IPS-18a (cell line): ENCODE measurements around the gene PREB.

ENCODE experiments used
- H3K27ac ChIP-seq: one replicate; pipeline ENCODE4 v1.5.1; 2013; ENCODE audit warnings: low read length
- H3K27me3 ChIP-seq: one replicate; pipeline ENCODE4 v1.6.1; 2013; ENCODE audit warnings: mild to moderate bottlenecking, low read length; ENCODE audit not compliant: control insufficient read depth, insufficient read depth
- H3K36me3 ChIP-seq: one replicate; pipeline ENCODE4 v1.6.1; 2013; ENCODE audit warnings: low read depth, low read length; ENCODE audit not compliant: control insufficient read depth
- H3K4me1 ChIP-seq: one replicate; pipeline ENCODE4 v1.6.1; 2013; ENCODE audit warnings: low read depth, low read length; ENCODE audit not compliant: control insufficient read depth
- H3K4me3 ChIP-seq: one replicate; pipeline ENCODE4 v1.5.1; 2013; ENCODE audit warnings: low read length
- H3K9ac ChIP-seq: one replicate; pipeline ENCODE4 v1.6.1; 2013; ENCODE audit warnings: mild to moderate bottlenecking, low read length, moderate library complexity
- H3K9me3 ChIP-seq: one replicate; pipeline ENCODE4 v1.6.1; 2013; ENCODE audit warnings: low read depth, low read length; ENCODE audit not compliant: control insufficient read depth

PREB gene

DNA sequence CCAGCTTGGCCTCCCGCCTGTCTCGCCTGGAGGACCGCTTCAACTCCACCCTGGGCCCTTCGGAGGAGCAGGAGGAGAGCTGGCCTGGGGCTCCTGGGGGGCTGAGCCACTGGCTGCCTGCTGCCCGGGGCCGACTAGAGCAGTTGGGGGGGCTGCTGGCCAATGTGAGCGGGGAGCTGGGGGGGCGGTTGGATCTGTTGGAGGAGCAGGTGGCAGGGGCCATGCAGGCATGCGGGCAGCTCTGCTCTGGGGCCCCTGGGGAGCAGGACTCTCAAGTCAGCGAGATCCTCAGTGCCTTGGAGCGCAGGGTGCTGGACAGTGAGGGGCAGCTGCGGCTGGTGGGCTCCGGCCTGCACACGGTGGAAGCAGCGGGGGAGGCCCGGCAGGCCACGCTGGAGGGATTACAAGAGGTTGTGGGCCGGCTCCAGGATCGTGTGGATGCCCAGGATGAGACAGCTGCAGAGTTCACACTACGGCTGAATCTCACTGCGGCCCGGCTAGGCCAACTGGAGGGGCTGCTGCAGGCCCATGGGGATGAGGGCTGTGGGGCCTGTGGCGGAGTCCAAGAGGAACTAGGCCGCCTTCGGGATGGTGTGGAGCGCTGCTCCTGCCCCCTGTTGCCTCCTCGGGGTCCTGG, 51.5 kb downstream of the PREB start:
- peaks cover 21% of the 10 kb centered on the region for H3K27me3 ChIP-seq
- no peak overlapping the region for H3K27ac ChIP-seq
- H3K36me3 ChIP-seq = no peaks in the 10 kb centered on the region
- no peaks in the 10 kb centered on the region for H3K9me3 ChIP-seq
- H3K4me1 ChIP-seq = peaks cover 6% of the 10 kb centered on the region
- no peak overlapping the region for H3K4me3 ChIP-seq
- H3K9ac ChIP-seq = no peak overlapping the region

DNA sequence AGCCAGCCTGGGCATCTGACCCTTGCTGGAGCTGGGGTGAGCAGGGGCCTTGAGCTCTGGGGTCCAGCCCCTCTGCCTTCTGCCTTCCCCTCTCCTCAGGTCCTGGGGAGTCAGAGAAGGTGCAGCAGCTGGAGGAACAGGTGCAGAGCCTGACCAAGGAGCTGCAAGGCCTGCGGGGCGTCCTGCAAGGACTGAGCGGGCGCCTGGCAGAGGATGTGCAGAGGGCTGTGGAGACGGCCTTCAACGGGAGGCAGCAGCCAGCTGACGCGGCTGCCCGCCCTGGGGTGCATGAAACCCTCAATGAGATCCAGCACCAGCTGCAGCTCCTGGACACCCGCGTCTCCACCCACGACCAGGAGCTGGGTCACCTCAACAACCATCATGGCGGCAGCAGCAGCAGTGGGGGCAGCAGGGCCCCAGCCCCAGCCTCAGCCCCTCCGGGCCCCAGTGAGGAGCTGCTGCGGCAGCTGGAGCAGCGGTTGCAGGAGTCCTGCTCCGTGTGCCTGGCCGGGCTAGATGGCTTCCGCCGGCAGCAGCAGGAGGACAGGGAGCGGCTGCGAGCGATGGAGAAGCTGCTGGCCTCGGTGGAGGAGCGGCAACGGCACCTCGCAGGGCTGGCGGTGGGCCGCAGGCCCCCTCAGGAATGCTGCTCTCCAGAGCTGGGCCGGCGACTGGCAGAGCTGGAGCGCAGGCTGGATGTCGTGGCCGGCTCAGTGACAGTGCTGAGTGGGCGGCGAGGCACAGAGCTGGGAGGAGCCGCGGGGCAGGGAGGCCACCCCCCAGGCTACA, 52.3 kb downstream of the PREB start:
- no peak overlapping the region for H3K9ac ChIP-seq

More for the DNA sequence above, 52.3 kb downstream of the PREB start:
- no peak overlapping the region for H3K27ac ChIP-seq
- H3K4me1 ChIP-seq = no peaks in the 10 kb centered on the region
- H3K9me3 ChIP-seq = no peaks in the 10 kb centered on the region
- peaks cover 14% of the 10 kb centered on the region for H3K27me3 ChIP-seq
- no peaks in the 10 kb centered on the region for H3K36me3 ChIP-seq
- H3K4me3 ChIP-seq = no peak overlapping the region
